Activated naive CD4-positive, alpha-beta T cell treated with anti-CD3 and anti-CD28 coated beads, Interleukin-2, amount 10 ng/mL, durations not matched to agents 5 hours and 36 hours (primary cell): Measurements from ENCODE around the gene DCAF5. TPM values are rescaled to one million over a fixed set of nuclear protein-coding genes. Genes with fewer than 3 reads are reported as not detected.

ENCODE experiments used
- total RNA-seq, 2 experiments: library from RNA; stranded (reverse); gene quantifications; one replicate each; pipeline ENCODE4 v1.2.3, GENCODE V29; 2021

DCAF5 gene, protein sequence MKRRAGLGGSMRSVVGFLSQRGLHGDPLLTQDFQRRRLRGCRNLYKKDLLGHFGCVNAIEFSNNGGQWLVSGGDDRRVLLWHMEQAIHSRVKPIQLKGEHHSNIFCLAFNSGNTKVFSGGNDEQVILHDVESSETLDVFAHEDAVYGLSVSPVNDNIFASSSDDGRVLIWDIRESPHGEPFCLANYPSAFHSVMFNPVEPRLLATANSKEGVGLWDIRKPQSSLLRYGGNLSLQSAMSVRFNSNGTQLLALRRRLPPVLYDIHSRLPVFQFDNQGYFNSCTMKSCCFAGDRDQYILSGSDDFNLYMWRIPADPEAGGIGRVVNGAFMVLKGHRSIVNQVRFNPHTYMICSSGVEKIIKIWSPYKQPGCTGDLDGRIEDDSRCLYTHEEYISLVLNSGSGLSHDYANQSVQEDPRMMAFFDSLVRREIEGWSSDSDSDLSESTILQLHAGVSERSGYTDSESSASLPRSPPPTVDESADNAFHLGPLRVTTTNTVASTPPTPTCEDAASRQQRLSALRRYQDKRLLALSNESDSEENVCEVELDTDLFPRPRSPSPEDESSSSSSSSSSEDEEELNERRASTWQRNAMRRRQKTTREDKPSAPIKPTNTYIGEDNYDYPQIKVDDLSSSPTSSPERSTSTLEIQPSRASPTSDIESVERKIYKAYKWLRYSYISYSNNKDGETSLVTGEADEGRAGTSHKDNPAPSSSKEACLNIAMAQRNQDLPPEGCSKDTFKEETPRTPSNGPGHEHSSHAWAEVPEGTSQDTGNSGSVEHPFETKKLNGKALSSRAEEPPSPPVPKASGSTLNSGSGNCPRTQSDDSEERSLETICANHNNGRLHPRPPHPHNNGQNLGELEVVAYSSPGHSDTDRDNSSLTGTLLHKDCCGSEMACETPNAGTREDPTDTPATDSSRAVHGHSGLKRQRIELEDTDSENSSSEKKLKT
- total RNA-seq = 10 to 100 TPM; 47.1 to 48.3 TPM

DNA sequence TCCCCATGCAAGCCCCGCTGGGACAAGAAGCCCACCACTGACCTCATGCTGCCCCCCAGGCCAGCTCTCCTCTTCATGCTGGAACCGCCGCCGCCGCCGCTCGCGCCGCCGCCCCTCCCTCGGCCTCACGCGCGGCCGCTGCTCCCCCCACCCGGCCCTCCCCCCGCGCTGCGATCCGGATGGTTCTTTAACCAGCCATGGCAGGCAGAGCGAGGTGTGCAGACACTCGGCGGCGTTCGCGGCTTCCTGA, at the start of gene DCAF5:
TSS of gene DCAF5 (minus strand) at position 218 of the 250 bp plus-strand sequence. CDS start at position 77, 141 bp downstream.

DNA sequence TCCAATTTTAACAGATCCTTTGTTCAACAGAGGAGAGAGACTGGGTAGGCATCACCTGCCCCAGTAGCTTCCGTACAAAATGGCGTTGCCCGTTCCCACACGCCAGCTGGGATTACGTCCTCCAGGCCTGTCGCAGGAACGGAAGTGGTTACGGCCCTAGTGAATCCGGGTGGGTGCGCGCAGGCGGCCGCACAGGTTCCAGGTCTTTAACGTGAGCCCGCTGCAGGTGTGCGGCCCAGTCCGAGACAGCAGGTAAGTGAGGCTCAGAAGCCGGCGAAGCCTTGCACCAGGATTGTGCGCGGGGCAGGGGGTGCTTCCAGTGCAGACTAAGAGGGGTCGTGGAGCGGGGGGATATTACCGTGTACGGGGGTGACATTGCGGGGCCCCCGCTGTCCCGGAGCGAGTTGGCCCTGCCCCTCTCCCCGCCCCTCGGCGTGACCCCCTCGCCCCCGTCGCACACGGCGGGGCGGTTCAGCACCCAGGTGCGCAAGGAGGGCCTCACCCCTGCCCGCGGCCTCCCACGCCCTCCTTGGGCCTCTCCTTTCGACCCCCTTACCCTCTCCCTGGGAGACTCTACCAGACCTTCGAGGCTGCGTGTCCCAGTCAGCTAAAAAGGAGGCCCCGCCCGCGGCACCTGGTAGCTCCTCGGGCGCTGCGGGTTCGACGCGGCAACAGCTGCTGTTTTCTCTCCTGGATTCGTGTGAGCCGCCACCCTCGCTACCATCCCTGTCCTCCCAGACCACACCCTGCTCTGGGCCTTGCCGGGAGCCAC, 38.6 kb upstream of the DCAF5 start, which contains the start of gene EXD2:
TSS of gene EXD2 (plus strand) at position 159 of the 772 bp plus-strand sequence. CDS start 17,973 bp downstream, outside the sequence.

Other genes starting within 250 kb of the DCAF5 start
- 10 to 100 TPM; 62.8 TPM for gene ACTN1, start 173.8 kb downstream of the DCAF5 start, total RNA-seq
- 1 to 10 TPM; 5.4 to 5.7 TPM for gene EXD2, start 38.4 kb upstream of the DCAF5 start, total RNA-seq
- not detected for gene GALNT16, start 107.0 kb upstream of the DCAF5 start, total RNA-seq
- gene ERH, start 245.2 kb upstream of the DCAF5 start, total RNA-seq = 100 to 1,000 TPM; 219 to 229 TPM
- 10 to 100 TPM; 40.1 to 40.8 TPM for gene SLC39A9, start 245.6 kb upstream of the DCAF5 start, total RNA-seq